GM23248 (cell line): ENCODE data around the gene ATL3. TPM values are rescaled to one million over a fixed set of nuclear protein-coding genes. Genes with fewer than 3 reads are reported as not detected.
A peak's percentile ranks its signal among the peaks of the same experiment; 100 is the strongest.

ENCODE experiments used
- DNase-seq: peaks from one replicate; pipeline ENCODE4 v3.0.0-alpha.2; 2015
- H2AFZ ChIP-seq: fragments of 200-600 bp; sonication (generic); 2 replicates; pipeline ENCODE4 v1.6.1; 2016; ENCODE audit warnings: antibody characterized with exemption
- H3F3A ChIP-seq: fragments of 200-600 bp; sonication (generic); 2 replicates; pipeline ENCODE4 v1.6.1; 2016; ENCODE audit warnings: mild to moderate bottlenecking, antibody characterized with exemption, mixed run types; ENCODE audit not compliant: insufficient read depth
- H3K27ac ChIP-seq: fragments of 200-600 bp; sonication (generic); 2 replicates; pipeline ENCODE4 v1.5.1; 2016; ENCODE audit warnings: mild to moderate bottlenecking
- H3K27me3 ChIP-seq: fragments of 200-600 bp; sonication (generic); replicated peaks from 2 replicates; pipeline ENCODE4 v1.6.1; 2016; ENCODE audit warnings: mild to moderate bottlenecking; ENCODE audit not compliant: insufficient read depth
- H3K36me3 ChIP-seq: fragments of 200-600 bp; sonication (generic); 2 replicates; pipeline ENCODE4 v1.6.1; 2016; ENCODE audit warnings: low read depth, mild to moderate bottlenecking
- H3K4me1 ChIP-seq: fragments of 200-600 bp; sonication (generic); 2 replicates; pipeline ENCODE4 v1.6.1; 2016; ENCODE audit warnings: mild to moderate bottlenecking; ENCODE audit not compliant: insufficient read depth
- H3K4me2 ChIP-seq: fragments of 200-600 bp; sonication (generic); one replicate; pipeline ENCODE4 v1.6.1; 2016; ENCODE audit warnings: mild to moderate bottlenecking; ENCODE audit not compliant: unreplicated experiment
- H3K4me3 ChIP-seq: fragments of 200-600 bp; sonication (generic); 2 replicates; pipeline ENCODE4 v1.5.1; 2016; ENCODE audit warnings: mild to moderate bottlenecking
- H3K79me2 ChIP-seq: fragments of 200-600 bp; sonication (generic); 2 replicates; pipeline ENCODE4 v1.6.1; 2016; ENCODE audit warnings: mild to moderate bottlenecking; ENCODE audit not compliant: insufficient read depth
- H3K9ac ChIP-seq: fragments of 200-600 bp; sonication (generic); 2 replicates; pipeline ENCODE4 v1.6.1; 2016; ENCODE audit warnings: mild to moderate bottlenecking
- H3K9me2 ChIP-seq: fragments of 200-600 bp; sonication (generic); 2 replicates; pipeline ENCODE4 v1.6.1; 2016; ENCODE audit warnings: mixed run types, mild to moderate bottlenecking, moderate library complexity; ENCODE audit not compliant: insufficient read depth
- H3K9me3 ChIP-seq: fragments of 200-600 bp; sonication (generic); one replicate; pipeline ENCODE4 v1.6.1; 2017; ENCODE audit warnings: low read depth
- H4K20me1 ChIP-seq: fragments of 200-600 bp; sonication (generic); 2 replicates; pipeline ENCODE4 v1.6.0; 2016; ENCODE audit not compliant: insufficient read depth
- EZH2 ChIP-seq: fragments of 200-600 bp; sonication (generic); IDR thresholded peaks from 2 replicates; pipeline ENCODE4 v1.6.1; 2018; ENCODE audit warnings: antibody characterized with exemption, mild to moderate bottlenecking; ENCODE audit not compliant: insufficient read depth, poor library complexity, severe bottlenecking
- EZH2phosphoT487 ChIP-seq: fragments of 200-600 bp; sonication (generic); IDR thresholded peaks from 2 replicates; pipeline ENCODE4 v1.6.1; 2018; ENCODE audit warnings: antibody characterized with exemption, moderate library complexity, mild to moderate bottlenecking, low read depth; ENCODE audit not compliant: insufficient read depth
- WGBS, 2 experiments: methylation state at CpG; one replicate each; pipeline ENCODE4 v1.1.6; 2015 to 2017; ENCODE audit warnings: low lambda C conversion rate in 2 of 2, low coverage in 1 of 2; ENCODE audit errors: missing lambda C conversion rate in 2 of 2; 5-methylcytosine and 5-hydroxymethylcytosine counted together
- in situ Hi-C: fragments of 300-500 bp; cut with MboI; formaldehyde crosslinking; loops from 2 replicates; pipeline ENCODE4 v1.15.0; 2020
- polyA plus RNA-seq: library from polyadenylated mRNA; unstranded; fragments of >200 nt; fragmentation: Nextera tagmentation; extraction: Ambion mirVana; gene quantifications from 2 replicates; pipeline ENCODE4 v1.2.1, GENCODE V29; 2016
- total RNA-seq: library from RNA; depleted of rRNA; stranded (reverse); fragments of >200 nt; shearing (Covaris generic); gene quantifications from 2 replicates; pipeline ENCODE4 v1.2.3, GENCODE V29; 2014

The ATL3 gene
- total and polyA plus RNA-seq, 2 experiments from 2014 or later, result 79.9 to 210 TPM

DNA sequence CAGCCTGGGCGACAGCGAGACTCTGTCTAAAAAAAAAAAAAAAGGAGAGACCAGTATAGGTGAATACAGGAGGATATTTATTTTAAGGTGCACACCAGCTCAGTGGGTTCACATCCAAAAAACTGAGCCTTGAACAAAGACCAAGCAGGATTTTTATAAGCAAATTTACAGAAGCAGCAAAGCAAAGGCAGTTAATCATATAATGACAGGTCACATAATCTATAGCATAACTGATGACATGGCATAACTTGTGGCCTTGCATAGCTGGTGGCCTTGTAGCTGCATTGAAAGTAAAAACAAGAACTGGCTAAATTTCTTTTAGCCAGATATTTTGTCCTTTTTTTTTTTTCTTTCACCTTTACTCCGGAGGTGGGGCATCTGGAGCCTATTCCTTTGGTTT, 54.2 kb downstream of the ATL3 start:
- DNase-seq, result no peak
- in situ Hi-C loops, result no loop called here
- H3K9me2 ChIP-seq, result no peaks in the 10 kb centered on the region
- 74 to 79% methylated on average over 3 of the region's 3 CpGs for WGBS, 2 experiments
- H3K4me1 ChIP-seq, result no peaks in the 10 kb centered on the region
- no peak overlapping the region for H3K4me2 ChIP-seq
- H2AFZ ChIP-seq, result no peak overlapping the region
- H3F3A ChIP-seq, result peaks cover 14% of the 10 kb centered on the region; the same call in 1 of the 2 replicates
- TF ChIP-seq EZH2 (no peak), EZH2phosphoT487 (no peak)
- no peaks in the 10 kb centered on the region for H4K20me1 ChIP-seq
- H3K9me3 ChIP-seq, result no peaks in the 10 kb centered on the region
- no peak overlapping the region for H3K4me3 ChIP-seq
- no peaks in the 10 kb centered on the region for H3K36me3 ChIP-seq
- H3K27ac ChIP-seq, result no peak overlapping the region
- H3K79me2 ChIP-seq, result no peaks in the 10 kb centered on the region
- H3K27me3 ChIP-seq, result no peaks in the 10 kb centered on the region
- H3K9ac ChIP-seq, result no peak overlapping the region

DNA sequence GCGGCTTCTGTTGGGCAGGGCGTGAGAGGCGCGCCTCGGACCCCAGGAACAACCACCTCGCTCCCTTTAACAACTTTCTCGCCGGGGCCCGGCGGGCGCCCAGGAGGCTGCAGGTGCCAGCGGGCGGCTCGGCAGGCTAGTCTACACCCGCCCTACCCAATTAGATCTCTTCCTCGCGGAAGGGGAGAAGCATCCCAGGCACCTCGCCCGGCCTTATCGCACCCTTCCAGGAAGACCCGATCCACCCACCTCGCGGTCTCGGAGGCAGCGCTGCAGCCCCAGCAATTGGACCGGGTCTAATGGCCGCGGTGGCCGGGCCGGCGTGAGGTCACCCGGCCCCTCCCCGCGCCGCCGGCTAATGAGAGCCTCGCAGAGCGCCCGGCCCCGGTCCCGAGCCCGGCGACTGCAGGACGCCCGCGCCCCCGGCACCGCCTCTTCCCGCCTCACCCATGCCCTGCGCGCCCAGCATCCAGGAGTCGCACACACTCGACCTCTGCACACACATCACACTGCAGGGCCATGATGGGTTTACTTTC, 57.0 kb downstream of the ATL3 start, which contains the start of gene PLAAT3:
PLAAT3 (minus strand) TSS at position 298 of the 536 bp plus-strand sequence. CDS start 419 bp downstream, outside the sequence.
- H3K27ac ChIP-seq, result no peak within 1 kb of the TSS
- H3K79me2 ChIP-seq, result no peaks in the 10 kb centered on the region
- TF ChIP-seq EZH2phosphoT487 (no peak), EZH2 (no peak)

DNA sequence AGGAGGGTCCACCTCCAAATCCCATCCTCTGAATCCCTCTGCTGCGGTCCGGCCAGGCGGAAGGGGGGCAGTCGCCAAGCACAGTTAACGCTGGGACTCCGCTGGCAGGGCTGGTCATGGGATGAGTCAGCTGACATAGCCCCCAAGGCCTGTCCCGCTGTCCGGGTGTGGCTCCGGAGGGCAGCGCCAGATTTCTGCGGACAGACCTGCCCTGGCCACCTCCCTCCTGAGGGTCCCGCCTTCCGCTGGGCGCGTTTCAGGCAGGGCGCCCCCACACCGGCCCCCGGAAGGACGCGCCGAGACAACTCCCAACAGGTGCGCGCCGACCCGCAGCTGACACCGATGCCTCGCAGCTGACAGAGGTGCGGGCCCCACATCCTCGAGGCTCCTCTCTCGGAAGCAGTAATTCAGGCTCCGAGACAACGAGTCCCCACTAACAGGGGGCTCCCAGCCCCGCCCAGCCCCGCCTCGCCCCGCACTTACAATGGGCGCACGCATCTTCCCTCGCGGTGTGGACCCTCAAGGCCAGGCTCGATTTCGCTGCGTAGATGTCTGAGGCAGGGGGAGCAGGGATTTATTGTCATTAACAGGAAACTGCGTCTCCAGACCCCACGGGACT, 57.5 kb downstream of the ATL3 start:
- TF ChIP-seq EZH2phosphoT487, result no peak
- TF ChIP-seq EZH2, result no peak
- Histone ChIP-seq H3F3A (peaks cover 8% of the 10 kb centered on the region; the same call in 1 of the 2 replicates), H3K9me2 (no peaks in the 10 kb centered on the region), H3K9me3 (no peaks in the 10 kb centered on the region), H3K27me3 (no peaks in the 10 kb centered on the region), H3K9ac (peak overlapping the region; percentile 34), H2AFZ (peak overlapping the region; percentile 86), H3K79me2 (no peaks in the 10 kb centered on the region), H3K4me3 (peak overlapping the region; percentile 78), H3K4me2 (peak overlapping the region; percentile 81), H3K27ac (no peak overlapping the region), H4K20me1 (no peaks in the 10 kb centered on the region), H3K4me1 (0 out of 2 replicates have a peak, but pooled peaks cover under 1% of the 10 kb centered on the region), H3K36me3 (no peaks in the 10 kb centered on the region)
- in situ Hi-C loops, result no loop called here
- whole genome bisulfite sequencing, 2 experiments, result 3 to 7% methylated on average over 30 to 36 of the region's 45 CpGs
- DNase-seq, result peak; percentile 38

More for the DNA sequence above, 57.0 kb downstream of the ATL3 start, which contains the start of gene PLAAT3:
- DNase-seq, result peak; percentile 61
- Histone ChIP-seq H3K9ac (peak within 1 kb of the TSS; percentile 34), H3K9me3 (no peaks in the 10 kb centered on the region), H2AFZ (peak within 1 kb of the TSS; percentile 86), H3K4me3 (peak within 1 kb of the TSS; percentile 78), H3K9me2 (no peaks in the 10 kb centered on the region), H3K4me1 (no peaks in the 10 kb centered on the region), H4K20me1 (no peaks in the 10 kb centered on the region), H3F3A (peaks cover 8% of the 10 kb centered on the region; the same call in 1 of the 2 replicates), H3K36me3 (no peaks in the 10 kb centered on the region), H3K4me2 (peak within 1 kb of the TSS; percentile 81), H3K27me3 (no peaks in the 10 kb centered on the region)
- in situ Hi-C loops, result no loop called here
- 0 to 2% methylated on average over 49 of the region's 53 CpGs for WGBS, 2 experiments

DNA sequence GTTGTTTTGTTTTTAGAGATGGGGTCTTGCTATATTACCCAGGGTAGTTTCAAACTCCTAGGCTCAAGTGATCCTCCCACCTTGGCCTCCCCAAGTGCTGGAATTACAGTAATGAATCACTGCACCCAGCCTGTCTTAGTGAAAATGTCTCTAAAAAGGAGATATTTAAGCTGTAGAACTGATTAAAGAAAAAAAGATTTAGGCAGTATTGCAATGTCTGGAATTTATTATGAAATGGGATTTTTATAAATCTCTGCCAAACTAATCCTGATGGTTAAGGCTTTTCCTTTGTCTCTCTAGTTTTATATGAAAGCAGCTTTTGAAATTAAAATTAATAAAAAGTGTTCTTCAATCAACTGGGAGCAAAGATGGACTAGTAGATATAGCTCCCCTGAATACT, 59.0 kb downstream of the ATL3 start:
- H3K27ac ChIP-seq, result no peak overlapping the region
- no peak for DNase-seq
- no peaks in the 10 kb centered on the region for H3K79me2 ChIP-seq
- TF ChIP-seq EZH2phosphoT487 (no peak), EZH2 (no peak)
- H3K4me3 ChIP-seq, result no peak overlapping the region
- peaks cover 8% of the 10 kb centered on the region; the same call in 1 of the 2 replicates for H3F3A ChIP-seq
- no peaks in the 10 kb centered on the region for H4K20me1 ChIP-seq
- H3K4me1 ChIP-seq, result peaks cover 8% of the 10 kb centered on the region; the same call in 1 of the 2 replicates
- no peak overlapping the region for H2AFZ ChIP-seq
- no peaks in the 10 kb centered on the region for H3K36me3 ChIP-seq
- H3K9me3 ChIP-seq, result no peaks in the 10 kb centered on the region
- in situ Hi-C loops, result no loop called here
- H3K4me2 ChIP-seq, result no peak overlapping the region
- H3K9me2 ChIP-seq, result no peaks in the 10 kb centered on the region
- no peaks in the 10 kb centered on the region for H3K27me3 ChIP-seq
- H3K9ac ChIP-seq, result no peak overlapping the region
